WTC11 (cell line): ENCODE results near the gene SURF2. TPM values are rescaled to one million over a fixed set of nuclear protein-coding genes. Genes with fewer than 3 reads are reported as not detected.

ENCODE experiments used
- ATAC-seq: fragments of 200-7000 bp; cut with Tn5 transposase; 2 replicates; pipeline ENCODE4 v1.10.0; 2021; ENCODE audit warnings: mild to moderate bottlenecking, moderate library complexity
- CTCF ChIA-PET: fragments of 300-600 bp; sonication (Branson Sonifier 250); formaldehyde crosslinking; loops from one replicate; lab custom pipeline; 2021; ENCODE audit warnings: antibody characterized with exemption; lab: Charles Lee
- POLR2A ChIA-PET: fragments of 350-600 bp; sonication (Branson Sonifier 250); formaldehyde crosslinking; loops from one replicate; lab custom pipeline; 2021; ENCODE audit warnings: antibody characterized with exemption; lab: Charles Lee
- DNase-seq: peaks from one replicate; pipeline ENCODE4 v3.0.0; 2021; ENCODE audit warnings: low spot score
- H3K27ac Mint-ChIP-seq: 2 replicates; pipeline ENCODE4 v1.8.0; 2021; ENCODE audit warnings: mixed read lengths
- H3K27me3 Mint-ChIP-seq: 2 replicates; pipeline ENCODE4 v1.8.0; 2021; ENCODE audit warnings: low read depth, mild to moderate bottlenecking, moderate library complexity, mixed read lengths
- H3K36me3 Mint-ChIP-seq: 2 replicates; pipeline ENCODE4 v1.8.0; 2021; ENCODE audit warnings: mixed read lengths
- H3K4me1 Mint-ChIP-seq: 2 replicates; pipeline ENCODE4 v1.8.0; 2022; ENCODE audit warnings: mixed read lengths
- H3K4me3 Mint-ChIP-seq: 2 replicates; pipeline ENCODE4 v1.8.0; 2021; ENCODE audit warnings: mild to moderate bottlenecking, moderate library complexity, mixed read lengths
- H3K9me3 Mint-ChIP-seq: 2 replicates; pipeline ENCODE4 v1.8.0; 2021; ENCODE audit warnings: mixed read lengths
- FOXK1 ChIP-seq: sonication (generic); formaldehyde crosslinking; IDR thresholded peaks from 2 replicates; pipeline ENCODE4 v1.8.0; 2022; ENCODE audit warnings: mild to moderate bottlenecking, moderate library complexity, missing genetic modification reagents
- FOXP4 ChIP-seq: sonication (generic); formaldehyde crosslinking; IDR thresholded peaks from 2 replicates; pipeline ENCODE4 v1.8.0; 2022; ENCODE audit warnings: mild to moderate bottlenecking, missing genetic modification reagents
- STAT6 ChIP-seq: sonication (generic); formaldehyde crosslinking; conservative IDR thresholded peaks from 2 replicates; pipeline ENCODE4 v1.8.1; 2023; ENCODE audit warnings: mild to moderate bottlenecking, low read depth, missing genetic modification reagents, moderate library complexity
- ZNF425 ChIP-seq: fragments of 250-450 bp; sonication (Bioruptor Pico); conservative IDR thresholded peaks from 2 replicates; pipeline ENCODE4 v1.9.0; 2021; ENCODE audit warnings: mild to moderate bottlenecking
- total RNA-seq: library from RNA; stranded (reverse); gene quantifications from 3 replicates; pipeline ENCODE4 v1.2.3, GENCODE V29; 2021

Gene SURF2
- total RNA-seq, 1 experiment from 2014 or later = 33.3 TPM

- Mint-ChIP-seq H3K4me3 (no peak overlapping the region), H3K27ac (no peak overlapping the region), H3K27me3 (no peaks in the 10 kb centered on the region), H3K4me1 (no peaks in the 10 kb centered on the region), H3K36me3 (peaks cover 68% of the 10 kb centered on the region), H3K9me3 (no peaks in the 10 kb centered on the region)
- CTCF ChIA-PET = no interaction called here
- DNase-seq (no peak), ATAC-seq (no peak)
- TF ChIP-seq FOXP4 (CRISPR knock-in tag) (no peak), STAT6 (no peak), ZNF425 (CRISPR knock-in tag) (no peak), FOXK1 (CRISPR knock-in tag) (no peak)
- POLR2A ChIA-PET = no interaction called here
These were observed 51.7 kb downstream of the SURF2 start for GRCh38 chr9:133408042-133408441.

Other genes starting within 250 kb of the SURF2 start
- 19.5 to 23.2 TPM (median 22.9 TPM) in 3 replicates for gene RALGDS, start 235.3 kb upstream of the SURF2 start, total RNA-seq
- 14.5 to 16.7 TPM (median 16.5 TPM) in 3 replicates for gene GBGT1, start 192.6 kb upstream of the SURF2 start, total RNA-seq
- not detected in 3 replicates for gene OBP2B, start 147.3 kb upstream of the SURF2 start, total RNA-seq
- 0.15 to 0.39 TPM (median 0.25 TPM) in 3 replicates for gene ABO, start 81.3 kb upstream of the SURF2 start, total RNA-seq
- gene SURF6, start 20.4 kb upstream of the SURF2 start, total RNA-seq = 48.8 to 67.2 TPM (median 54.1 TPM) in 3 replicates
- 51.2 to 59.5 TPM (median 55.3 TPM) in 3 replicates for gene MED22, start 8.4 kb upstream of the SURF2 start, total RNA-seq
- gene RPL7A, start 8.3 kb upstream of the SURF2 start, total RNA-seq = 2,747 to 3,149 TPM (median 3,142 TPM) in 3 replicates
- gene SURF1, start 63 bp upstream of the SURF2 start, total RNA-seq = 33.3 to 36.4 TPM (median 35.6 TPM) in 3 replicates
- gene SURF4, start 19.5 kb downstream of the SURF2 start, total RNA-seq = 171 to 173 TPM (median 173 TPM) in 3 replicates
- 0.94 to 1.6 TPM (median 0.98 TPM) in 3 replicates for gene STKLD1, start 19.8 kb downstream of the SURF2 start, total RNA-seq
- gene REXO4, start 61.5 kb downstream of the SURF2 start, total RNA-seq = 33.0 to 38.6 TPM (median 36.3 TPM) in 3 replicates
- 12.0 to 16.4 TPM (median 15.9 TPM) in 3 replicates for gene ADAMTS13, start 65.8 kb downstream of the SURF2 start, total RNA-seq
- 22.5 to 38.7 TPM (median 29.5 TPM) in 3 replicates for gene CACFD1, start 103.4 kb downstream of the SURF2 start, total RNA-seq
- 13.4 to 16.6 TPM (median 14.2 TPM) in 3 replicates for gene SLC2A6, start 122.5 kb downstream of the SURF2 start, total RNA-seq
- 0.34 TPM in 1 of 3 replicates, not detected in the others for gene MYMK, start 168.4 kb downstream of the SURF2 start, total RNA-seq
- gene ADAMTSL2, start 178.2 kb downstream of the SURF2 start, total RNA-seq = 0.64 to 0.87 TPM (median 0.64 TPM) in 3 replicates